H1 (cell line): ENCODE data around the gene TGFB1. TPM values are rescaled to one million over a fixed set of nuclear protein-coding genes. Genes with fewer than 3 reads are reported as not detected.

ENCODE experiments used
- ATF2 ChIP-seq: IDR thresholded peaks from 2 replicates; pipeline ENCODE4 v1.6.1; 2012; ENCODE audit warnings: low read length, inconsistent platforms
- CHD7 ChIP-seq: fragments of 300-600 bp; sonication (generic); IDR thresholded peaks from 2 replicates; pipeline ENCODE4 v1.7.1; 2012; ENCODE audit warnings: low read length, moderate library complexity, mild to moderate bottlenecking, inconsistent platforms; ENCODE audit not compliant: insufficient replicate concordance
- CREB1 ChIP-seq: IDR thresholded peaks from 2 replicates; pipeline ENCODE4 v1.6.1; 2012; ENCODE audit warnings: inconsistent platforms
- JUN ChIP-seq: IDR thresholded peaks from 2 replicates; pipeline ENCODE4 v1.6.1; 2011; ENCODE audit warnings: low read depth, mild to moderate bottlenecking, improper control_type of control experiment, low read length
- KDM4A ChIP-seq: IDR thresholded peaks from one replicate; pipeline ENCODE4 v1.7.1; 2012; ENCODE audit warnings: low read depth, mild to moderate bottlenecking, moderate library complexity, low read length, inconsistent platforms; ENCODE audit not compliant: severe bottlenecking
- MAFK ChIP-seq: IDR thresholded peaks from 2 replicates; pipeline ENCODE4 v1.6.1; 2012; ENCODE audit warnings: low read depth, mild to moderate bottlenecking, improper control_type of control experiment, low read length
- POU5F1 ChIP-seq: IDR thresholded peaks from 2 replicates; pipeline ENCODE4 v1.6.1; 2011; ENCODE audit warnings: low read depth, mild to moderate bottlenecking, low read length, moderate library complexity
- SAP30 ChIP-seq: fragments of 300-600 bp; sonication (generic); IDR thresholded peaks from 2 replicates; pipeline ENCODE4 v1.7.1; 2012; ENCODE audit warnings: low read length, moderate library complexity, mild to moderate bottlenecking, inconsistent platforms; ENCODE audit not compliant: insufficient read depth, insufficient replicate concordance
- polyA plus RNA-seq, 7 experiments: library from polyadenylated mRNA; depleted of rRNA in 3 of 7; stranded (reverse) in 5 of 7; unstranded in 2 of 7; fragments of >200 nt in 5 of 7; fragments of 200-250 nt in 2 of 7; gene quantifications; 1 replicate in 5 of 7; 2 replicates in 1 of 7; 4 replicates in 1 of 7; pipeline versions ENCODE4 v1.2.1 to v1.2.3, GENCODE V29; 2011 to 2013; ENCODE audit warnings: missing spikeins in 2 of 7, mixed read lengths in 2 of 7
- total RNA-seq: library from RNA; stranded (reverse); fragmentation: NEBNext Ultra II Directional; extraction: Animal tissue kit (Norgen Biotek cat#: 25700); gene quantifications from 2 replicates; pipeline ENCODE4 v1.2.1, GENCODE V29; 2021

Gene TGFB1
- total and polyA plus RNA-seq, 2 of the 8 experiments (the other 6 are each of a cell fraction or from before 2014, with no cell fraction given): 1.7 to 10.6 TPM

GRCh38 chr19:41316306-41316920 is 37.3 kb downstream of the TGFB1 start (continued):
- no peak for TF ChIP-seq CHD7
- TF ChIP-seq JUN: no peak
- no peak for TF ChIP-seq CREB1
- TF ChIP-seq MAFK: no peak
- no peak for TF ChIP-seq ATF2
- no peak for TF ChIP-seq SAP30
- TF ChIP-seq KDM4A: no peak
- no peak for TF ChIP-seq POU5F1
